CD4-positive, alpha-beta T cell treated with Interleukin-10 for 1 hour (primary cell): Measurements from ENCODE around the gene SNCAIP.

ENCODE experiments used
- DNase-seq: peaks from one replicate; pipeline ENCODE4 v3.0.0-alpha.2; 2020

SNCAIP gene

GRCh38 chr5:122401976-122402725 lies 90.1 kb downstream of the SNCAIP start:
- no peak for DNase-seq

- no peak for DNase-seq
Measured at GRCh38 chr5:122402955-122403685, 91.1 kb downstream of the SNCAIP start.

GRCh38 chr5:122404018-122404417 lies 92.0 kb downstream of the SNCAIP start:
- DNase-seq, result no peak

- DNase-seq, result no peak
Measured at GRCh38 chr5:122404653-122405362, 92.8 kb downstream of the SNCAIP start.

- no peak for DNase-seq
Measured at GRCh38 chr5:122405751-122406150, 93.7 kb downstream of the SNCAIP start.

GRCh38 chr5:122406181-122406580 lies 94.1 kb downstream of the SNCAIP start:
- DNase-seq, result no peak

GRCh38 chr5:122408592-122409224 lies 96.7 kb downstream of the SNCAIP start:
- DNase-seq, result no peak

GRCh38 chr5:122412966-122413365 lies 100.9 kb downstream of the SNCAIP start:
- no peak for DNase-seq

- no peak for DNase-seq
Measured at GRCh38 chr5:122413722-122414121, 101.7 kb downstream of the SNCAIP start.

- no peak for DNase-seq
Measured at GRCh38 chr5:122415030-122415800, 103.2 kb downstream of the SNCAIP start.

GRCh38 chr5:122415801-122416120 lies 103.7 kb downstream of the SNCAIP start:
- no peak for DNase-seq

GRCh38 chr5:122419142-122419894 lies 107.3 kb downstream of the SNCAIP start:
- DNase-seq, result no peak

- DNase-seq, result no peak
Measured at GRCh38 chr5:122420091-122420490, 108.1 kb downstream of the SNCAIP start.

GRCh38 chr5:122420537-122421236 lies 108.7 kb downstream of the SNCAIP start:
- DNase-seq, result no peak

GRCh38 chr5:122421374-122422079 lies 109.5 kb downstream of the SNCAIP start:
- DNase-seq, result no peak

- DNase-seq, result no peak
Measured at GRCh38 chr5:122423221-122423620, 111.2 kb downstream of the SNCAIP start.

GRCh38 chr5:122424132-122424531 lies 112.1 kb downstream of the SNCAIP start:
- no peak for DNase-seq

GRCh38 chr5:122426301-122426700 lies 114.3 kb downstream of the SNCAIP start:
- DNase-seq, result no peak

- DNase-seq, result no peak
Measured at GRCh38 chr5:122427621-122428020, 115.6 kb downstream of the SNCAIP start.

- no peak for DNase-seq
Measured at GRCh38 chr5:122429545-122430318, 117.7 kb downstream of the SNCAIP start.
